Endothelial cell of umbilical vein (primary cell): ENCODE measurements around the gene ZPBP2. TPM values are rescaled to one million over a fixed set of nuclear protein-coding genes. Genes with fewer than 3 reads are reported as not detected.

ENCODE experiments used
- BruUV-seq: library from RNA; stranded (reverse); fragments of 400-500 nt; replicated peaks from 2 replicates; lab custom pipeline; 2021; lab: Mats Ljungman, UMichigan
- CTCF ChIA-PET: fragments of 300-600, 350-600 bp; sonication (Branson Sonifier 250); formaldehyde crosslinking; loops from one replicate; lab custom pipeline; 2021; ENCODE audit warnings: antibody characterized with exemption, inconsistent platforms; lab: Charles Lee
- POLR2A ChIA-PET: fragments of 300-600, 350-600 bp; sonication (Branson Sonifier 250); formaldehyde crosslinking; loops from one replicate; lab custom pipeline; 2021; ENCODE audit warnings: antibody characterized with exemption, inconsistent platforms; lab: Charles Lee
- DNase-seq: peaks from one replicate; pipeline ENCODE4 v3.0.0-alpha.2; 2011; ENCODE audit warnings: low read depth, low spot score
- FAIRE-seq: peaks from 2 replicates; lab custom pipeline; 2011; peaks lifted over from hg19 to GRCh38; lab: Jason Lieb, UNC
- H2AFZ ChIP-seq: 2 replicates; pipeline ENCODE4 v1.6.0; 2012; ENCODE audit warnings: low read depth, low read length, control low read depth, inconsistent platforms
- H3K27ac ChIP-seq: 2 replicates; pipeline ENCODE4 v1.5.1; 2011; ENCODE audit warnings: low read depth, mild to moderate bottlenecking, control low read depth, low read length, moderate library complexity; ENCODE audit not compliant: insufficient read depth
- H3K27me3 ChIP-seq, 2 experiments: 2 replicates each; pipeline versions ENCODE4 v1.6.0 to v1.6.1; 2011; ENCODE audit warnings: low read length in 2 of 2, mixed read lengths in 1 of 2; ENCODE audit not compliant: control insufficient read depth in 2 of 2, insufficient read depth in 2 of 2
- H3K36me3 ChIP-seq, 2 experiments: 2 replicates in 1 of 2; 3 replicates in 1 of 2; pipeline ENCODE4 v1.5.1; 2011; ENCODE audit warnings: low read length in 2 of 2, mild to moderate bottlenecking in 1 of 2, moderate library complexity in 1 of 2; ENCODE audit not compliant: control insufficient read depth in 2 of 2, insufficient read depth in 2 of 2; ENCODE audit errors: extremely low read depth in 1 of 2
- H3K4me1 ChIP-seq: 3 replicates; pipeline ENCODE4 v1.5.1; 2011; ENCODE audit warnings: mild to moderate bottlenecking, low read length; ENCODE audit not compliant: control insufficient read depth, insufficient read depth; ENCODE audit errors: extremely low read depth
- H3K4me2 ChIP-seq: 2 replicates; pipeline ENCODE4 v1.6.1; 2011; ENCODE audit warnings: low read length, control low read depth, mixed read lengths; ENCODE audit not compliant: insufficient read depth
- H3K4me3 ChIP-seq, 3 experiments: fragments of 200-600 bp in 1 of 3; sonication (generic), shearing (Covaris generic) in 1 of 3; replicated peaks in 1 of 3; 2 replicates each; pipeline ENCODE4 v1.5.1; 2011 to 2016; ENCODE audit warnings: control low read depth in 3 of 3, low read length in 3 of 3, mild to moderate bottlenecking in 2 of 3, inconsistent platforms in 1 of 3, low read depth in 1 of 3, moderate library complexity in 1 of 3; ENCODE audit not compliant: insufficient read depth in 1 of 3
- H3K79me2 ChIP-seq: 2 replicates; pipeline ENCODE4 v1.6.0; 2012; ENCODE audit warnings: low read length, inconsistent platforms; ENCODE audit not compliant: control insufficient read depth, insufficient read depth
- H3K9ac ChIP-seq: replicated peaks from 2 replicates; pipeline ENCODE3; 2011; ENCODE audit warnings: low read length, control low read depth; ENCODE audit not compliant: insufficient read depth; ENCODE audit errors: extremely low read depth
- H3K9me1 ChIP-seq: replicated peaks from 3 replicates; pipeline ENCODE4 v1.6.0; 2011; ENCODE audit warnings: mild to moderate bottlenecking, low read length; ENCODE audit not compliant: control insufficient read depth, insufficient read depth; ENCODE audit errors: extremely low read depth
- H3K9me3 ChIP-seq: replicated peaks from 2 replicates; pipeline ENCODE4 v1.5.1; 2012; ENCODE audit warnings: low read length, inconsistent platforms; ENCODE audit not compliant: control insufficient read depth, insufficient read depth
- H4K20me1 ChIP-seq: replicated peaks from 2 replicates; pipeline ENCODE3; 2011; ENCODE audit warnings: mild to moderate bottlenecking, low read length; ENCODE audit not compliant: control insufficient read depth, insufficient read depth; ENCODE audit errors: extremely low read depth
- CTCF ChIP-seq, 2 donors: IDR thresholded peaks; 1 replicate in 1 of 2; 2 replicates in 1 of 2; pipeline ENCODE4 v1.5.1; 2011; ENCODE audit warnings: low read length in 2 of 2, mild to moderate bottlenecking in 2 of 2, moderate library complexity in 2 of 2, control low read depth in 1 of 2, inconsistent platforms in 1 of 2, low read depth in 1 of 2; ENCODE audit not compliant: insufficient read depth in 1 of 2; ENCODE audit errors: extremely low read depth in 1 of 2
- EZH2 ChIP-seq: IDR thresholded peaks from 2 replicates; pipeline ENCODE4 v1.6.1; 2012; ENCODE audit warnings: borderline replicate concordance, low read depth, mild to moderate bottlenecking, moderate library complexity, low read length, inconsistent platforms; ENCODE audit not compliant: severe bottlenecking
- FOS ChIP-seq: IDR thresholded peaks from 2 replicates; pipeline ENCODE4 v1.6.1; 2011; ENCODE audit warnings: mild to moderate bottlenecking, low read length, moderate library complexity, borderline replicate concordance; ENCODE audit not compliant: insufficient read depth
- GATA2 ChIP-seq: IDR thresholded peaks from 2 replicates; pipeline ENCODE4 v1.7.0; 2011; ENCODE audit warnings: low read depth, mild to moderate bottlenecking, moderate library complexity, mixed read lengths, low read length; ENCODE audit not compliant: insufficient read length, insufficient read depth
- JUN ChIP-seq: IDR thresholded peaks from 2 replicates; pipeline ENCODE4 v1.6.1; 2011; ENCODE audit warnings: borderline replicate concordance, low read depth; ENCODE audit not compliant: insufficient read length, insufficient read depth
- MYC ChIP-seq: IDR thresholded peaks from one replicate; pipeline ENCODE4 v1.6.1; 2011; ENCODE audit warnings: mild to moderate bottlenecking, low read depth, low read length
- POLR2A ChIP-seq: IDR thresholded peaks from 2 replicates; pipeline ENCODE4 v1.6.1; 2012; ENCODE audit warnings: low read depth, mild to moderate bottlenecking, control low read depth, low read length
- POLR2AphosphoS5 ChIP-seq: IDR thresholded peaks from 2 replicates; pipeline ENCODE4 v1.6.1; 2012; ENCODE audit warnings: low read depth, mild to moderate bottlenecking, control low read depth, low read length, moderate library complexity; ENCODE audit not compliant: insufficient read depth
- dilution Hi-C: fragments of 300-500 bp; cut with MboI; formaldehyde crosslinking; loops from one replicate; pipeline ENCODE4 v1.15.0; 2019; ENCODE audit warnings: low sequenced_read_pairs; ENCODE audit not compliant: extremely low pct_ligation_motif_present
- intact Hi-C: fragments of 100-400 bp; cut with micrococcal nuclease; formaldehyde crosslinking; loops from one replicate; pipeline ENCODE4 v1.10.0; 2022
- polyA plus RNA-seq, 4 experiments: library from polyadenylated mRNA; depleted of rRNA in 3 of 4; stranded (reverse) in 3 of 4; unstranded in 1 of 4; fragments of >200 nt; gene quantifications; 2 replicates each; pipeline versions ENCODE4 v1.2.1 to v1.2.3, GENCODE V29; 2011 to 2012; ENCODE audit warnings: missing spikeins in 1 of 4
- total RNA-seq: library from RNA; stranded (reverse); gene quantifications from 2 replicates; pipeline ENCODE4 v1.2.3, GENCODE V29; 2021
- TF ChIP-seq, protein P1 (sequence below): IDR thresholded peaks from 2 replicates; pipeline ENCODE4 v1.6.1; 2011; ENCODE audit not compliant: insufficient read depth, insufficient read length

Gene ZPBP2
- total and polyA plus RNA-seq, 2 donors (not counting 3 experiments of a cell fraction or from before 2014, with no cell fraction given), result not detected

- dilution Hi-C loops, result no loop called here
- CTCF ChIA-PET, result no interaction called here
- no TSS peak for BruUV-seq
- Histone ChIP-seq H3K9ac (no peak overlapping the region), H3K27ac (no peak overlapping the region), H2AFZ (no peak overlapping the region), H3K79me2 (no peaks in the 10 kb centered on the region), H3K4me1 (no peaks in the 10 kb centered on the region), H3K27me3 (peaks cover 3 to 5% of the 10 kb centered on the region in 2 experiments), H3K9me3 (peaks cover 2% of the 10 kb centered on the region), H4K20me1 (no peaks in the 10 kb centered on the region), H3K4me2 (no peak overlapping the region), H3K9me1 (no peaks in the 10 kb centered on the region), H3K36me3 (no peaks in the 10 kb centered on the region), H3K4me3 (no peak overlapping the region)
- TF ChIP-seq POLR2A, result no peak
- TF ChIP-seq FOS, result no peak
- no peak for TF ChIP-seq CTCF (IDR thresholded peaks at IDR 0.05; ENCODE audit: extremely low read depth in 1 of 2, insufficient read depth in 1 of 2, low read depth in 1 of 2, low read length in 2 of 2)
- TF ChIP-seq JUN, result no peak
- TF ChIP-seq, protein P1, sequence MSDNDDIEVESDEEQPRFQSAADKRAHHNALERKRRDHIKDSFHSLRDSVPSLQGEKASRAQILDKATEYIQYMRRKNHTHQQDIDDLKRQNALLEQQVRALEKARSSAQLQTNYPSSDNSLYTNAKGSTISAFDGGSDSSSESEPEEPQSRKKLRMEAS, result no peak
- no peak for TF ChIP-seq GATA2
- no peak for TF ChIP-seq EZH2
- no peak for TF ChIP-seq MYC
- no peak for TF ChIP-seq POLR2AphosphoS5
- POLR2A ChIA-PET, result no interaction called here
- FAIRE-seq (no peak), DNase-seq (no peak)
- intact Hi-C loops, result no loop called here
Measured at GRCh38 chr17:39826334-39826733, 41.7 kb upstream of the ZPBP2 start.
